ENCODE results near the gene SPINK2. TPM values are rescaled to one million over a fixed set of nuclear protein-coding genes. Genes with fewer than 3 reads are reported as not detected.

SPINK2 gene, protein sequence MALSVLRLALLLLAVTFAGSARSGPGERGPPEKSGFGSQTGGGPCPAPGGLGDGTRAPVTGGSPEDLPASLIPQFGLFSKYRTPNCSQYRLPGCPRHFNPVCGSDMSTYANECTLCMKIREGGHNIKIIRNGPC
- not detected for total RNA-seq

- DNase-seq (ENCODE audit: low spot score): no peak
- peak; percentile 56 for ATAC-seq
These were observed at the start of gene SPINK2 for GRCh38 chr4:56821381-56822243. TSS of gene SPINK2 (minus strand) at chr4:56821701. CDS start at chr4:56821662, 39 bp downstream.

DNA sequence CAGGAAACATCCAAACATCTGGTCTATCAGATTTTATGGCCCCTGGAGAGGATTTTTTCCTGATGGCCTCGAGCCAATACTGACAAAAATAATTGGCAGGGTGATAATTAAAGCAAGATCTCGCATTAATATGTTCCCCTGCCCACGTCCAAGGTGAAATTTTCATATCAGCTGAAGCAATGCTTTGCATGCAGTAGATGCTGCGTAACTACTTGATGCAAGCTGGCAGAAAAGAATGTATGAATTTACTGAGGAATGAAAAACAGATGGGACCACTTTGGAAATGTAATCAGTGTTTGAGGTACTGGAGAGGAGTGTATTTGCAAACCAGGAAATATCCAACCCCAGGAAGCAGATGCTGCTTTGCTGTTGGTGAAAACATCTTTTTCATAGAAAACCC is 49.4 kb upstream of the SPINK2 start:
- ATAC-seq (no peak), DNase-seq (ENCODE audit: low spot score) (no peak)

DNA sequence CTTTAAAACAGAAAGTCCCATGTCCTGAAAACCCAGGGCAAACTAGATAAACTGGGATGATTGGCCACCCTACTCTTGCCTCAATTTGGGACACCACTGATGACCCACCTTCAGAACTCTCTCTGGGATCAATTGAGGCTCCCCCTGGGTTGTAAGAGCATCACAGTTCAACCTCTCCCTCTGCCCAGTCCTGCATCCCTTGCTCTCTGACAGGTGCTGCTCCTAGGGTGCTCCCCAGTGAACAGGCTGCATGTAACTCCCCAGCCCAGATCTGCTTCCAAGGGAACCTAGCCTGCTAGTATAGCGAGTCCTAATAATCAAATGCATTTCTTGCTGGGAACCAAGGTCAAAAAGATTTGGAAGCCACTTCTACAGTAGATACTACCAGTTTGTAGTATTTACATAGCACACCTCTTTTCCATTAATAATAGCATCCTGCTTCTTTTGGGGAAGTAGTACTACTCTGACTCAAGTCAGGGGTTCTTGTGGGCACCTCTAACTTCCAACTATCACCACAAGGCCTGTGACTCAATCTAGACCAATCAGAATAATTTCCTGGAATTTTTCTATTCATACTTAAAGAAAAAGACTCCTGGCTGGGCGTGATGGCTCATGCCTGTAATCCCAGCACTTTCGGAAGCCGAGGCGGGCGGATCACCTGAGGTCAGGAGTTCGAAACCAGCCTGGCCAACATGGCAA is 42.1 kb upstream of the SPINK2 start:
- DNase-seq (ENCODE audit: low spot score) (no peak), ATAC-seq (no peak)

DNA sequence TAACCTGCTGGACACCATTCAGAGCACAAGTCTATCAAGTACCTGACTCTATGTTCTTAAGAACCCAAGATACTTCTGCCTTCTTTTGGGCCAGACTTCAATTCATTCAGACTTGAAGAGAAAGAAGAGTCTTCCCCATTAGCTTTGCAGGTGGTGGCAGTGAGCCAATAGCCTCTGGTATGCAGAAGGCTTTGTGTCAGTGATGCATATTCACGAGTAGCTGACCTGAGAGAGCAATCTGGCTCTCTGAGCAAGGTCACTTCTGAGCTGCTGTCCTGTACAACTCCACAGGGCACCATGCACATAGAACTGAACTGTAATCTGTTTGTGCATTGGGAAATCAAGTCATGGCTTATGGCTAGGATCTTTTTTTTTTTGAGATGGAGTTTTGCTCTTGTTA is 39.9 kb upstream of the SPINK2 start:
- DNase-seq (ENCODE audit: low spot score) (no peak), ATAC-seq (no peak)

DNA sequence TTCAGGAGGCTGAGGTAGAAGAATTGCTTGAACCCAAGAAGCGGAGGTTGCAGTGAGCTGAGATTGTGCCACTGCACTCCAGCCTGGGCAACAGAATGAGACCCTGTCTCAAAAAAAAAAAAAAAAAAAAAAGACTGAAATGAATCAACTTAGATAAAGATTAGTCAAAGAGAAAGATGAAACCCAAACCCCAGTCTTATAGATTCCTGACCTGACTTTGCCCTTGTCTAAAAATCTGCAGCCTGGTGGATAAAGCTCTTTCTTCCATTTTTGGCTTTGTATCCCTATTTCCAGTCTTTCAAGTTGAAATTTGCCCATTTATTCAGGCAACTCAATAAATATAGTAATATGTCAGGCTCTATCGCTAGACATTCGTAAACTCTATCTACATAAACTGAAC is 39.3 kb upstream of the SPINK2 start:
- no peak for ATAC-seq
- no peak for DNase-seq (ENCODE audit: low spot score)

DNA sequence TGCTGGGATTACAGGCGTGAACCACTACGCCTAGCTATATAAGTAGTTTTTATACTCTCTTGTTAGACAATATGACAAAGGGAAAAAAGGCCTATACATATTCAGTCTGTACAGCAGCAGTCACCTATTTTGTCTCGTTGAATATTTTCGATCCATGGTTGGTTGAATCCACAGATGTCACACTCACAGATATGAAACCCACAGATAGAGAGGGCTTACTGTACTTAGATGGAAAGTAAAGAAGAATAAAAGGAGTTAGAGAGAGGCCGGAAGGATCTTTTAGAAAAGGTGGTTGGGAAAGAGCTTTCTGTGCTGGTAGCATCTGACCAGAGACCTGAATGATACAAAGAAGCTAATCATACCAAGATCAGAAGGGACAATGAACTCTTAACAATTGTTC is 38.3 kb upstream of the SPINK2 start:
- DNase-seq (ENCODE audit: low spot score): no peak

GRCh38 chr4:56857601-56858309 is 36.3 kb upstream of the SPINK2 start:
- ATAC-seq (no peak), DNase-seq (ENCODE audit: low spot score) (no peak)

More for the DNA sequence above, 38.3 kb upstream of the SPINK2 start:
- no peak for ATAC-seq

DNA sequence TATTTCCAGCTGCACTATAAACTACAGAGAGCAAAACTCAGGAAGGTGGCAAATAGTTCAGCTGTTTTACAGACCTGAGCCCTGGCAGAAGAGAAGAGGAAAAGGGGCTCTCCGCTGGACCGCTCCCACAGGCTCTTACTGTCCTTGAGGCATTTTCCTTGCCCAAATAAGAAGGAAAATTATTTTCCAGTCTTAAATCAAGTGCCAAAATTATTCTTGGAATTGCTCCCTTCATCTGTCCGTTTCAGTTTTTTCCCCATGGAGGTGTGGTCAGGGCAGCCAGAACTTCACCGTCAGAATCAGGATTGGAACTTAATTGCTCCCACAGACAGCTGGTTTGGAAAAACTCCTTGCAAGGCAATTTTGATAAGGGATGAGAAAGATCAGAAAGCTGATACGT is 35.2 kb upstream of the SPINK2 start:
- ATAC-seq: no peak
- no peak for DNase-seq (ENCODE audit: low spot score)

DNA sequence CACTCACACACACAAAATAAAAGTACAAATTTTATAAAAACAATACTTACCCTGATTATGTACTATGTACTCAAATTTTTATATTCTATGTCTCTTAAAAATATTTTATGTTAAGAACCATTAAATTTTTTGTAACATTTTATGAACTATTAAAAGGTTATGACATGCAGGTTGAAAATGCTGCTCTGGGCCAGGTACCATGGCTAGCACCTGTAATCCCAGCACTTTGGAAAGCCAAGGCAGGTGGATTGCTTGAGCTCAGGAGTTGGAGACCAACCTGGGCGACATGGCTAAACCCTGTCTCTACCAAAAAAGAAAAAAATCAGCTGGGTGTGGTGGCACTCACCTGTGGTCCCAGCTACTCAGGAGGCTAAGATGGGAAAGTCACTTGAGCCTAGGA is 29.4 kb upstream of the SPINK2 start:
- ATAC-seq: no peak
- DNase-seq (ENCODE audit: low spot score): no peak

GRCh38 chr4:56844802-56845580 is 23.5 kb upstream of the SPINK2 start:
- DNase-seq (ENCODE audit: low spot score): no peak
- no peak for ATAC-seq

DNA sequence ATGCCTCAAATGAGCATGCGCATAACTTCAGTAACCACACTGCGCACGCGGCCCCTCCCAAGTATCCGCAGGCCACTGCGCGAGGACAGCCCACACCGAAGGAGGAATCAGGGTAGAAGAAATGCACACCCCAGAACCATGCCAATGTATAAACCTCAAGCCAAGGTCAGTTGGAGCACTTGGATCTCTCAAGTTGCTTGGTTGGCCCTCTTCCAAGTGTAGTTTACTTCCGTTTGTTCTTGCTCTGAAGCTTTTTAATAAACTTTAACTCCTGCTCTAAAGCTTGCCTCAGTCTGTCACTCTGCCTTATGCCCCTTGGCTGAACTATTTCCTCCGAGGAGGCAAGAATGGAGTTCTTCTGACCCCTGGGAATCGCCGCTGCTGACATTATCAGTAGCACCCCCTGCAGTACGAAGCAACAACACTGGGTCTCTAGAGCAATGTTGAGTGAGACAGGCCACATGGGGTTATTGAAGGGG is 22.0 kb upstream of the SPINK2 start:
- DNase-seq (ENCODE audit: low spot score): no peak
- no peak for ATAC-seq

- no peak for DNase-seq (ENCODE audit: low spot score)
These were observed 19.1 kb upstream of the SPINK2 start for GRCh38 chr4:56840559-56840958.

GRCh38 chr4:56828784-56829535 is 7.5 kb upstream of the SPINK2 start:
- ATAC-seq: no peak
- DNase-seq (ENCODE audit: low spot score): no peak

More at GRCh38 chr4:56840559-56840958, 19.1 kb upstream of the SPINK2 start:
- no peak for ATAC-seq

- ATAC-seq: no peak
- DNase-seq (ENCODE audit: low spot score): no peak
These were observed 2.6 kb upstream of the SPINK2 start for GRCh38 chr4:56823933-56824600.

DNA sequence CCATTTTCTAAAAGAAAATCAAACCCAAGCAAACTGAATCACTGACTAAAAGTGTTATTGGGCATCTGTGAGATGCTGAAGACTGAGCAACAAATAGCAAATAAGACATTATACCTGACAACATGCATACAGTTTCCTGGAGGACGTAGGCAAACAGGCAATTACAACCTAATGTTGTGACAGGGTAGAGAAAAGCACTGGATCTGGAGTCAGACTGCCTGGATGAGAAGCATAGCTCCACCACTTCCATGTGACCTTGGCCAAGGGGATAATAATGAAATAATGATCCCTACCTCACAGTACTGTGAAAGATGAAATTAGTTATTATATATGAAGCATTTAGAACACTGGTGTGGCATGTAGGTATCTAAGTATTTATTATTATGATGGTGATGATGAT is 2.7 kb downstream of the SPINK2 start:
- DNase-seq (ENCODE audit: low spot score) (no peak), ATAC-seq (no peak)

GRCh38 chr4:56817840-56818491 is 3.5 kb downstream of the SPINK2 start:
- DNase-seq (ENCODE audit: low spot score) (no peak), ATAC-seq (no peak)

GRCh38 chr4:56806666-56807065 is 14.8 kb downstream of the SPINK2 start:
- DNase-seq (ENCODE audit: low spot score): no peak
- ATAC-seq: no peak

DNA sequence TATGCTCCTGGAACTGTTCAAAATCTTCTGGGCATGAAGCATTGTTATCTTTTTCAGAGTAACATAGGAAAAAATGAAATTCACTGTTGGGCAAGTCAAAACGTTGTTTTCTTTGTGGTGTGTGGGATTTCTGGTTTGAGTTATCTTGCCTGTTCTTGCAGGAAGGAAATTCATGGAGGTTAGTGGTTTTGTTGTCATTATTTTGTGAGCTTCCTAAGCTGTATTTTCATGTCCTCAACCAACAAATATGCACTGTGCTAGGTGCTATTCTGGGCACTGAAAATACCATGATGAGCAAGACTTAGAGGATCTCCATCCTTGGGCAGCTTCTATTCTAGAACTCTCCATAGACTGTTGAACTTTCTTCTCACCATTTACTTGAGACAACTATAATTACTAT is 16.9 kb downstream of the SPINK2 start:
- ATAC-seq: no peak
- DNase-seq (ENCODE audit: low spot score): no peak

DNA sequence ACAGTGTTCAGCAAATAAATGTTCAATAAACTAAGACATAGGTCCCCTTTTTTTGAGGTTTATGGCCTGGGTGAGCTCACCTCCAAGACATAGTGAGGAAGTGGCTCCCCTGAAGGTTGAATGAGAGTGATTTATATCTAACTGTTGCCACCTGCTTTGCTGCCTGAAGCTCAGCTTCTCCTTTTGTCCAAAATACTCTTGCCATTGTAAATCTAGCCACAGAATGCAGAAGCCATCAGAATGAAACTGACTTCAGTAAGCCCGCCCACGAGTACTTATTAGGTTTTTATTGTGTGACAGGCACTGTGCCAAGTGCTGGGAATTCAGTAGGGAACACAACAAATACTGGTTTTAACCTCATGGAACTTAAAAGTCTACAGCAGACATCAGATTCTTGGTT is 18.0 kb downstream of the SPINK2 start:
- no peak for DNase-seq (ENCODE audit: low spot score)
- ATAC-seq: no peak
